GM12878 (cell line): Measurements from ENCODE around the gene VSIG10.

Experiments used
- ATF2 ChIP-seq: IDR thresholded peaks from 2 replicates; pipeline ENCODE4 v1.6.1; 2012; ENCODE audit warnings: low read length, inconsistent platforms
- BRCA1 ChIP-seq: IDR thresholded peaks from 2 replicates; pipeline ENCODE4 v1.6.1; 2011; ENCODE audit warnings: low read depth, low read length, improper control_type of control experiment
- CHD4 ChIP-seq: fragments of 200-600 bp; sonication (generic); IDR thresholded peaks from 2 replicates; pipeline ENCODE4 v1.6.1; 2016; ENCODE audit warnings: mild to moderate bottlenecking
- POLR2AphosphoS5 ChIP-seq: IDR thresholded peaks from 2 replicates; pipeline ENCODE4 v1.6.1; 2011; ENCODE audit warnings: mild to moderate bottlenecking, low read length, inconsistent platforms
- TAF1 ChIP-seq: IDR thresholded peaks from 2 replicates; pipeline ENCODE4 v1.6.1; 2011; ENCODE audit warnings: mild to moderate bottlenecking, low read depth, low read length, borderline replicate concordance

GRCh38 chr12:118022728-118023109 lies 81.1 kb downstream of the VSIG10 start:
- TF ChIP-seq POLR2AphosphoS5, result no peak
- no peak for TF ChIP-seq TAF1
- no peak for TF ChIP-seq ATF2
- TF ChIP-seq CHD4, result no peak
- no peak for TF ChIP-seq BRCA1
